ENCODE data around the gene EID3. TPM values are rescaled to one million over a fixed set of nuclear protein-coding genes. Genes with fewer than 3 reads are reported as not detected.

Gene EID3
- total and polyA plus RNA-seq, 4 donors = 0.17 to 6.4 (median 1.2) TPM

GRCh38 chr12:104344682-104345081 lies 41.1 kb downstream of the EID3 start:
- Histone ChIP-seq H3K9me3 (ENCODE audit: control insufficient read depth in 4 of 4, low read length in 3 of 4) (no peaks in the 10 kb centered on the region), H3K4me3 (ENCODE audit: low read depth in 1 of 3, low read length in 3 of 3) (no peak overlapping the region), H3K36me3 (ENCODE audit: control insufficient read depth in 4 of 4, insufficient read depth in 3 of 4, low read depth in 1 of 4, low read length in 3 of 4) (peaks cover 20 to 61% (median 34%) of the 10 kb centered on the region in 4 donors), H3K4me1 (ENCODE audit: control insufficient read depth in 4 of 4, insufficient read depth in 4 of 4, low read length in 3 of 4) (no peaks in the 10 kb centered on the region), H3K27ac (ENCODE audit: low read depth in 1 of 2, low read length in 2 of 2) (no peak overlapping the region), H3K27me3 (ENCODE audit: control insufficient read depth in 4 of 4, insufficient read depth in 4 of 4, low read length in 3 of 4) (no peaks in the 10 kb centered on the region), H3K9ac (ENCODE audit: low read depth in 1 of 2, low read length in 2 of 2) (no peak overlapping the region)
- TF ChIP-seq RAD21 (IDR thresholded peaks at IDR 0.05) (no peak), YY1 (IDR thresholded peaks at IDR 0.05) (no peak), TAF1 (conservative IDR thresholded peaks at IDR 0.05) (no peak), HNF4A (conservative IDR thresholded peaks at IDR 0.05) (no peak), FOXA2 (IDR thresholded peaks at IDR 0.05) (no peak), NR2F2 (IDR thresholded peaks at IDR 0.05) (no peak), JUND (IDR thresholded peaks at IDR 0.05) (no peak), HNF4G (IDR thresholded peaks at IDR 0.05) (no peak), EGR1 (IDR thresholded peaks at IDR 0.05; ENCODE audit: low read depth in 2 of 2) (no peak), MAX (IDR thresholded peaks at IDR 0.05) (no peak), RXRA (IDR thresholded peaks at IDR 0.05) (no peak), ZBTB33 (IDR thresholded peaks at IDR 0.05) (no peak), FOXA1 (IDR thresholded peaks at IDR 0.05) (no peak), SP1 (IDR thresholded peaks at IDR 0.05) (no peak), REST (IDR thresholded peaks at IDR 0.05) (no peak), CTCF (IDR thresholded peaks at IDR 0.05; ENCODE audit: low read depth, low read length, missing input control) (no peak), ATF3 (IDR thresholded peaks at IDR 0.05) (no peak), GABPA (IDR thresholded peaks at IDR 0.05 in 1 of 2, conservative IDR thresholded peaks at IDR 0.05 in 1 of 2) (no peak)
- WGBS = 96% methylated on average over 2 of the region's 2 CpGs
- no peak for DNase-seq (ENCODE audit: low spot score)

Data from liver (tissue), 9 donors.